Measurements from ENCODE around the gene GALNT13. TPM values are rescaled to one million over a fixed set of nuclear protein-coding genes. Genes with fewer than 3 reads are reported as not detected.

The GALNT13 gene
- total RNA-seq, 2 experiments from 2014 or later: 0.32 to 0.60 TPM

- Mint-ChIP-seq H3K36me3 (ENCODE audit: low read depth) (no peaks in the 10 kb centered on the region), H3K4me1 (ENCODE audit: low read depth) (no peaks in the 10 kb centered on the region), H3K27me3 (no peaks in the 10 kb centered on the region), H3K27ac (no peak overlapping the region), H3K9me3 (peaks cover 4% of the 10 kb centered on the region), H3K4me3 (no peak overlapping the region)
- no peak for TF ChIP-seq CTCF (IDR thresholded peaks at IDR 0.05)
- ATAC-seq (no peak), DNase-seq (no peak)
- ChIA-PET POLR2A (no interaction called here), CTCF (no interaction called here)
- intact Hi-C loops (cut with micrococcal nuclease): no loop called here
Measured at GRCh38 chr2:154132827-154133226, 261.1 kb downstream of the GALNT13 start.

GRCh38 chr2:154133823-154134222 lies 262.1 kb downstream of the GALNT13 start:
- Mint-ChIP-seq H3K4me3 (no peak overlapping the region), H3K36me3 (ENCODE audit: low read depth) (no peaks in the 10 kb centered on the region), H3K27ac (no peak overlapping the region), H3K9me3 (peaks cover 4% of the 10 kb centered on the region), H3K27me3 (no peaks in the 10 kb centered on the region), H3K4me1 (ENCODE audit: low read depth) (no peaks in the 10 kb centered on the region)
- intact Hi-C loops (cut with micrococcal nuclease): no loop called here
- ChIA-PET CTCF (no interaction called here), POLR2A (no interaction called here)
- TF ChIP-seq CTCF (IDR thresholded peaks at IDR 0.05): no peak
- ATAC-seq (no peak), DNase-seq (no peak)

GRCh38 chr2:154140249-154141025 lies 268.7 kb downstream of the GALNT13 start:
- DNase-seq: no peak
- no peaks in the 10 kb centered on the region for H3K9me3 Mint-ChIP-seq
- intact Hi-C loops (cut with micrococcal nuclease): no loop called here
- no peak for TF ChIP-seq CTCF (IDR thresholded peaks at IDR 0.05)
- no peaks in the 10 kb centered on the region for H3K27me3 Mint-ChIP-seq
- POLR2A ChIA-PET: interaction anchor here (0.5 kb wide), 1 partner anchor 38 kb away, joined by 3 read pairs; no protein-coding TSS in a partner anchor
- H3K4me3 Mint-ChIP-seq: no peak overlapping the region
- H3K27ac Mint-ChIP-seq: no peak overlapping the region
- H3K4me1 Mint-ChIP-seq (ENCODE audit: low read depth): no peaks in the 10 kb centered on the region
- no peaks in the 10 kb centered on the region for H3K36me3 Mint-ChIP-seq (ENCODE audit: low read depth)
- CTCF ChIA-PET: no interaction called here
- ATAC-seq: no peak

GRCh38 chr2:154142480-154142879 lies 270.8 kb downstream of the GALNT13 start:
- intact Hi-C loops (cut with micrococcal nuclease): no loop called here
- ChIA-PET POLR2A (no interaction called here), CTCF (no interaction called here)
- ATAC-seq (no peak), DNase-seq (no peak)
- H3K36me3 Mint-ChIP-seq (ENCODE audit: low read depth): no peaks in the 10 kb centered on the region
- TF ChIP-seq CTCF (IDR thresholded peaks at IDR 0.05): no peak
- H3K4me1 Mint-ChIP-seq (ENCODE audit: low read depth): no peaks in the 10 kb centered on the region
- no peak overlapping the region for H3K27ac Mint-ChIP-seq
- H3K9me3 Mint-ChIP-seq: no peaks in the 10 kb centered on the region
- H3K4me3 Mint-ChIP-seq: no peak overlapping the region
- H3K27me3 Mint-ChIP-seq: no peaks in the 10 kb centered on the region

GRCh38 chr2:154143105-154143504 lies 271.4 kb downstream of the GALNT13 start:
- ChIA-PET CTCF (no interaction called here), POLR2A (no interaction called here)
- no peak overlapping the region for H3K4me3 Mint-ChIP-seq
- H3K4me1 Mint-ChIP-seq (ENCODE audit: low read depth): no peaks in the 10 kb centered on the region
- no peaks in the 10 kb centered on the region for H3K36me3 Mint-ChIP-seq (ENCODE audit: low read depth)
- intact Hi-C loops (cut with micrococcal nuclease): no loop called here
- no peak for ATAC-seq
- no peaks in the 10 kb centered on the region for H3K27me3 Mint-ChIP-seq
- no peaks in the 10 kb centered on the region for H3K9me3 Mint-ChIP-seq
- no peak overlapping the region for H3K27ac Mint-ChIP-seq
- DNase-seq: no peak
- no peak for TF ChIP-seq CTCF (IDR thresholded peaks at IDR 0.05)
